ENCODE measurements around the gene PPP1R9B. TPM values are rescaled to one million over a fixed set of nuclear protein-coding genes. Genes with fewer than 3 reads are reported as not detected.

The PPP1R9B gene
- polyA plus RNA-seq, 1 donor = 30.7 TPM

DNA sequence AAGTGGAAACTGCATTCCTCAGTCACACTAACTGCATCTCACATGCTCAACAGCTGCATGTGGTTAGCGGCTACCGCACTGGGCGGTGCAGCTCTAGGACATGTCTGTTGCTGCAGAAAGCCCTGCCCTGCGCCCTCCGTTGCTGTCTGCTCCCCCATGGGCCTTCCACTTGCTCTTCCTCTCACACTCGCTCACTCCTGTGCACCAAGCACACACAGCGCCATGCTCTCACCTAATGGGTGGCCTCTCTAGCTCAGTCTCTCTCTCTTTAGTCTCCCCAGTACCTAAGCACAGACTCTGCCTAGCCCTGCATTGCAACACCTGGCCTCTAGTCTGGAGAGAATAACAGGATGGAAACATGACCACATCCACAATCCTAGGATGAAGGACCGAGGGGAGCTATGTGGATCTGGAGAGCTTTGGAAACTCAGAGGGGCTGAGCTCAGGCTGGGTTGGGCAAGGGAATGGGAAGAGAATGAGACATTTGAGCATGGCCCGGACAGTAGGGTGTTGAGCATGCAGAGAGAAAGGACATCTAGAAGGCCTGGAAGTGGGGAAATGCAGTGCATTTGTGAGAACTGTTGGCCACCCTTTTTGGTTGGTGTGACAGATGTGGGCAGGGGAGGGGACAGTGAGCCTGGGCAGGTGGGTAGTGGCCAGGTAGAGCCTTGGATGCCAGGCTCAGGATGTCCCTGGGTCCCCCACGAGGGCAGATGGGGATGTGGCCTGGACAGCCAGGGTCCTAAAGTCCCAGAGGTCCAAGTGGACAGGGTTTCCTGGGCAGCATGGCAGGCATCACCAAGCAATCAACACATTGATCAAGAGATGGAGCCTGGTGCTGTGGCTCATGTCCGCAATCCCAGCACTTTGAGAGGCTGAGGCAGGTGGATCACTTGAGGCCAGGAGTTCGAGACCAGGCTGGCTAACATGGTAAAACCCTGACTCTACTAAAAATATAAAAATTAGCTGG, 31.4 kb upstream of the PPP1R9B start:
- Histone ChIP-seq H3K9me3 (ENCODE audit: control insufficient read depth, low read depth, low read length) (peaks cover 4% of the 10 kb centered on the region), H3K4me3 (ENCODE audit: low read length) (no peak overlapping the region), H3K27ac (ENCODE audit: low read length) (no peak overlapping the region), H3K4me1 (ENCODE audit: control insufficient read depth, insufficient read depth, low read length) (peaks cover 18% of the 10 kb centered on the region), H3K27me3 (ENCODE audit: control insufficient read depth, insufficient read depth, low read length) (no peaks in the 10 kb centered on the region), H3K36me3 (ENCODE audit: control insufficient read depth, insufficient read depth, low read length) (peaks cover 14% of the 10 kb centered on the region)
- no peak for DNase-seq
- WGBS (ENCODE audit: insufficient coverage, low lambda C conversion rate) = 90% methylated on average over 2 of the region's 12 CpGs

DNA sequence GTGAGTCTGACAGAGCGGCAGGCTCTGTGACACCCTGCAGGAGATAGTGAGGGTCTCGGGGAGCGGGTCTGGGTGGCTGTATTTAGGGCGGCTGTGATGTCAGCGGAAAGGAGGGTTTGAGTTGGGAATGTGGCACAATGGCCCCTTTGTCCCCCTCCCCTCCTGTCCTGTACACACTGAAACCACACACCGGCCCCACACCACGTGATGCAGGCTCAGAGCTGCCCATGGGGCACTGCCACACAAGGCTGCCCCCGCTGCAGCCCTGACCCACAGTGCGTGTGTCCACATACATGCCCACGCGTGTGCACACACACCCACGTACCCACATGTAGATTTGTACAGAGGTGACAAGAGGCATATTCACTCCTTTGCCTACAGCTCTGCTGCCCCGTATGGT, 30.7 kb upstream of the PPP1R9B start:
- no CpG with 5 or more reads among the region's 13 CpGs for WGBS (ENCODE audit: insufficient coverage, low lambda C conversion rate)

DNA sequence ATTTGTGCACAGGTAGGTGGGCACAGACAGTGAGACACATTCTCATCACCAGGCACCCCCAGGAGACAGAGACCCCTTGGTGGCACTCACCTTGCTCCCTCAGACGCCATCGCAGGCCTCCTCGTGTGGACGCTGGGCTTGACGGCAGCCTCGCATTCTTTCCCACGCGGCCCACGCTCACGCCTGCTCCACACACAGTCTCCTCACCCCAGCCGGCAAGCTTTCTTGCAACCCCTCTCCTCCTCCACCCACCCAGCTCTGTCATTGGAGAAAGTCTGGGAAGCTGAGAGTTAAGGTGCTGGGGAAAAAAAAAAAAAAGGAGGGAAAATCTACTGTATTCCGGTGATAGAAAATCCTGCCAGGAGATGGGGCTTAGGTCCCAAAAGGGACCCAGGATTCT, 30.1 kb upstream of the PPP1R9B start:
- no peak for DNase-seq
- no peak overlapping the region for H3K4me3 ChIP-seq (ENCODE audit: low read length)
- H3K27me3 ChIP-seq (ENCODE audit: control insufficient read depth, insufficient read depth, low read length) = no peaks in the 10 kb centered on the region
- H3K36me3 ChIP-seq (ENCODE audit: control insufficient read depth, insufficient read depth, low read length) = peaks cover 2% of the 10 kb centered on the region
- no peak overlapping the region for H3K27ac ChIP-seq (ENCODE audit: low read length)
- peaks cover 4% of the 10 kb centered on the region for H3K9me3 ChIP-seq (ENCODE audit: control insufficient read depth, low read depth, low read length)
- H3K4me1 ChIP-seq (ENCODE audit: control insufficient read depth, insufficient read depth, low read length) = peaks cover 27% of the 10 kb centered on the region
- WGBS (ENCODE audit: insufficient coverage, low lambda C conversion rate) = no CpG with 5 or more reads among the region's 12 CpGs

More for the DNA sequence above, 30.7 kb upstream of the PPP1R9B start:
- Histone ChIP-seq H3K27me3 (ENCODE audit: control insufficient read depth, insufficient read depth, low read length) (no peaks in the 10 kb centered on the region), H3K4me3 (ENCODE audit: low read length) (no peak overlapping the region), H3K9me3 (ENCODE audit: control insufficient read depth, low read depth, low read length) (peaks cover 4% of the 10 kb centered on the region), H3K27ac (ENCODE audit: low read length) (no peak overlapping the region), H3K4me1 (ENCODE audit: control insufficient read depth, insufficient read depth, low read length) (peaks cover 22% of the 10 kb centered on the region), H3K36me3 (ENCODE audit: control insufficient read depth, insufficient read depth, low read length) (peaks cover 7% of the 10 kb centered on the region)
- no peak for DNase-seq

DNA sequence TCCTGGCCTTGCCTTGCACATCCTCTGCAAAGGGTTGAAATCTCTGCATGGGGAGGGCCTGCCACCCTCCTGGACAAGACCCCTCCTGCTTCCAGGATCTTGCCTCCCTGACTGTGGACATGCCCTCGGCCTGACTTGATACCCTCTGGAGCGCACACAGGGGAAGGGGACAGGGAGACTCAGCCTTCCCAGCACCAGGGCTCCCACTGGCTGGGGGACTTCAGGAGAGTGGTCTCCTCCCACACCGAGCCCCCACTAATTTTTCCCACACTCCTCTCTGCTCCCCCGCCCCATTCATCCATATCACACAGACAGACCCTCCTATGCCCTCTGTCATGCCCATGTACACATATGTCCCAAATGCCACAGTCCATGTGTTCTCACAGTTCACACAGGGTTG, 29.6 kb upstream of the PPP1R9B start:
- H3K36me3 ChIP-seq (ENCODE audit: control insufficient read depth, insufficient read depth, low read length) = no peaks in the 10 kb centered on the region
- no peak for DNase-seq
- peaks cover 32% of the 10 kb centered on the region for H3K4me1 ChIP-seq (ENCODE audit: control insufficient read depth, insufficient read depth, low read length)
- no peaks in the 10 kb centered on the region for H3K27me3 ChIP-seq (ENCODE audit: control insufficient read depth, insufficient read depth, low read length)
- H3K9me3 ChIP-seq (ENCODE audit: control insufficient read depth, low read depth, low read length) = peaks cover 1% of the 10 kb centered on the region
- WGBS (ENCODE audit: insufficient coverage, low lambda C conversion rate) = 100% methylated on average over 1 of the region's 4 CpGs
- H3K4me3 ChIP-seq (ENCODE audit: low read length) = no peak overlapping the region
- no peak overlapping the region for H3K27ac ChIP-seq (ENCODE audit: low read length)

DNA sequence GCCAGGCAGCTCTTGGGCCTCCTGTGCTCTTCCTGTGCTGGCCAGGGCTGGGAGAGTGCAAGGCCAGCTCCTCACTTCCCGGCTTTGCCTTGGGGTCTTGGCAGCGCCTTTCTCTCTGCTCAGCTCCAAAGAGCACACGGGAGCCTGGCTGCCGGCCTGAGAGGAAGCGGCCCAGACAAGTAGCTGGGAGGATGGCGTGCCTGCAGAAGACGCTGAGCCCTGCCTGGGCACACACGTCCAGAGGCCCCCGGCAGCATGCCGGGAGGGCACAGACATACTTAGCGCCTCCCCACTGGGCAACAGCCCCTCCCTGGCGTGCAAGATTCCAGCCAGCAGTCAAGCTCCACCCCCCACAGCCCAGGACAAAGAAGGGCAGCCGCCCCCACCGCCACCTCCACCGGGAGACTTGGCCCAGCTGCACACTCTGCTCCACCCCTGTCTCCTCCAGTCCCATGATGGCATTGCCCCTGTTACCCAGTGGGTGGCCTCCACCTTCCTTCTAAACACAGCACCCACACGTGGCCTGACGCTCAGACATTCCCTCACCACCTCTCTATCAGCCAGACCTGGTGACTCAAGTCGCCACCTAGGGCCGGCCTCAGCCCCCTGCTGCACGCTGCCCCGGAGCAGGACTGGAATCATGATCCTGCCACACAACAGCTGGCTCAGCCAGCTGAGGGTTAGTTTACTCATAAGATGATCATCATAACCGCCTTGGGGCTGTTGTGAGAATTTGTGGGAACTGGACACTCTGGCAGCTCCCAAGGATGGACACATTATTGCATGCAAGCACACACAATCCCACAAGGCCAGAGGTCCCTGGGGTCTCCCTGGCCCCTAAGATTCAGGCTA, 27.7 kb upstream of the PPP1R9B start:
- no peaks in the 10 kb centered on the region for H3K9me3 ChIP-seq (ENCODE audit: control insufficient read depth, low read depth, low read length)
- H3K36me3 ChIP-seq (ENCODE audit: control insufficient read depth, insufficient read depth, low read length) = no peaks in the 10 kb centered on the region
- peaks cover 34% of the 10 kb centered on the region for H3K4me1 ChIP-seq (ENCODE audit: control insufficient read depth, insufficient read depth, low read length)
- no peaks in the 10 kb centered on the region for H3K27me3 ChIP-seq (ENCODE audit: control insufficient read depth, insufficient read depth, low read length)
- H3K27ac ChIP-seq (ENCODE audit: low read length) = peak overlapping the region; percentile 44
- peak; percentile 90 to 95 for DNase-seq
- WGBS (ENCODE audit: insufficient coverage, low lambda C conversion rate) = no CpG with 5 or more reads among the region's 22 CpGs
- peak overlapping the region; percentile 1 for H3K4me3 ChIP-seq (ENCODE audit: low read length)

DNA sequence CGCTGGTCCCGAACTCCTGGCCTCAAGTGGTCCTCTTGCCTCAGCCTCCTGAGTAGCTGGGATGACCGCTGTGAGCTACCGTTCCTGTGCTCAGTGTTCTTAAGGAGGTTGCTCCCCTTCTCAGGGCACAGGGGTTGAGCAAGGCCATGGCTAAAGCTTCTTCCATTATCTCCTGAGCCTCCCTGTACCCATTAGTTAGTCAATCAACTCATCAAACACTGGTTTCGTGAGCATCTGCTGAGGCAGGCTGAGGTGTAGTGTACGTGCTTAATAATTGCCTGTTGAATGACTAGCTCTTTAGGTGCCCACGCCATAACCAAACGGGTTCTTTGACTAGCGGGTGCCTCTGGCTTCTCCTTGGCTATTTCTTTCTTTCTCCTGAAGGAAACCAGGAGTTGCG, 27.0 kb upstream of the PPP1R9B start:
- WGBS (ENCODE audit: insufficient coverage, low lambda C conversion rate) = no CpG with 5 or more reads among the region's 10 CpGs
- DNase-seq = no peak
- Histone ChIP-seq H3K27ac (ENCODE audit: low read length) (peak overlapping the region; percentile 44), H3K36me3 (ENCODE audit: control insufficient read depth, insufficient read depth, low read length) (no peaks in the 10 kb centered on the region), H3K4me1 (ENCODE audit: control insufficient read depth, insufficient read depth, low read length) (peaks cover 34% of the 10 kb centered on the region), H3K27me3 (ENCODE audit: control insufficient read depth, insufficient read depth, low read length) (no peaks in the 10 kb centered on the region), H3K4me3 (ENCODE audit: low read length) (no peak overlapping the region), H3K9me3 (ENCODE audit: control insufficient read depth, low read depth, low read length) (no peaks in the 10 kb centered on the region)

DNA sequence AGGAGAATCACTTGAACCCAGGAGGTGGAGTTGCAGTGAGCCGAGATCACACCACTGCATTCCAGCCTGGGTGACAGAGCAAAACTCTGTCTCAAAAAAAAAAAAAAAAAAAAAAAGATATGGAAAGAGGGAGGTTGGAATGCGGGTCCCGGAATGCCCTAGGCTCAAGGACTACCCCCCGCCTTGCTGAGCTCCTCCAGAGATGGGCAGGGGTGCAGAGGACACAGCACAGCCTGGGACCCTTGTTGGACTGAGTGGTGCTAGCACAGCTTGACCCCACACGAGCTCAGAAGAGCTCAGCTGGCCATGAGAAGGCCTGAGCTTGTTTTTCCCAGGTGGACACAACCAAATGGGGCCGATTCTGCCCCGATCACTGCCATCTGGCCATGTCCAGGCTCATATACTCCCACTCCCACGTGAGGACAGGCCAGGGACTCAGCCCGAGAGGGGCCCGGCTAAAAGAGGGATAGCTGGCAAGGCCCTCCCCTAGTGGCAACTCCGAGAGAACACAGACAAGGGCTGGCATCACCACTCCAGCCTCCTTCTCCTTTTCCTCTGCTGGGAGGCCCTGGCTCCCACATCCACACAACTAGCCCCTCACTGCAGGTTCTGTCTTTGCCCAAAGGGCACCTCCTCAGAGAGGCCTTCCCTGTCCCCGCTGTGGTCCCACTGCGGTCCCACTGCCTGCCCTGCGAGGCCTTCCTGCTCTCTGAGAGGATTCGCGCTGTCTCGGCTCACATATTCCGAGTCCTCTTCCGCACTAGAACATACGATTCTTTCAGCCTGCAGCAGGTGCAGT, 26.3 kb upstream of the PPP1R9B start:
- no CpG with 5 or more reads among the region's 20 CpGs for WGBS (ENCODE audit: insufficient coverage, low lambda C conversion rate)
- no peaks in the 10 kb centered on the region for H3K9me3 ChIP-seq (ENCODE audit: control insufficient read depth, low read depth, low read length)
- no peaks in the 10 kb centered on the region for H3K27me3 ChIP-seq (ENCODE audit: control insufficient read depth, insufficient read depth, low read length)
- DNase-seq = no peak
- no peaks in the 10 kb centered on the region for H3K36me3 ChIP-seq (ENCODE audit: control insufficient read depth, insufficient read depth, low read length)
- H3K4me3 ChIP-seq (ENCODE audit: low read length) = no peak overlapping the region
- peaks cover 34% of the 10 kb centered on the region for H3K4me1 ChIP-seq (ENCODE audit: control insufficient read depth, insufficient read depth, low read length)
- H3K27ac ChIP-seq (ENCODE audit: low read length) = no peak overlapping the region

DNA sequence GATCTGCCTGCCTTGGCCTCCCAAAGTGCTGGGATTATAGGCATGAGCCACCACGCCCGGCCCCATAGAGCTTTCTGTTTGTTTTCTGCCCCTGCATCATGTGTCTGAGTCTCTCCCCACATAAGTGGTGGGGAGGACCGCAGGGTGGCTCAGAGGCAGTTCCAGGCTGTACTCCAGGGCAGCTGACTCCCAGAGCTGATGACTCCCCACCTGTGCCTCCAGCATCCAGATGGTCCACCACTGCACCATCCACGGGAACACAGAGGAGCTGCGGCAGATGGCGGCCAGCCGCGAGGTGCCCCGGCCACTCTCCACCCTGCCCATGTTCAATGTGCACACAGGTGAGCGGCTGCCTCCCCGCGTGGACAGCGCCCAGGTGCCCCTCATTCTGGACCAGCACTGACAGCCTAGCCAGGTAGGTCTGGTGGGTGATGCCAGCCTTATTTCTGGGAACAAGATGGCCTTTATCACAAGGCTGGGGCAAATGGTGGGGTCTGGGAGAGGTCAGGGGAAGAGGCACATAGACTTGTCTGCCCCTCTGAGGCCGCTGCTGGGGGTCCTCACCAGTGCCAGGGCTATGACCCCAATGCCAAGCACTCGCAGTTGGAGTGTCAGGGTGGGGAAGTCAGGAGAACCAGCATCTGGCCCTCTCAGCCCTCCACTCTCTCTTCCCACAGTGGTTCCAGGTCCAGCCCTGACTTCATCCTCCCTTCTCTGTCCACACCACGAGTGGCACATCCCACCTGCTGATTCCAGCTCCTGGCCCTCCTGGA, 24.7 kb upstream of the PPP1R9B start:
- Histone ChIP-seq H3K27ac (ENCODE audit: low read length) (peak overlapping the region; percentile 4), H3K36me3 (ENCODE audit: control insufficient read depth, insufficient read depth, low read length) (no peaks in the 10 kb centered on the region), H3K4me3 (ENCODE audit: low read length) (no peak overlapping the region), H3K27me3 (ENCODE audit: control insufficient read depth, insufficient read depth, low read length) (no peaks in the 10 kb centered on the region), H3K9me3 (ENCODE audit: control insufficient read depth, low read depth, low read length) (no peaks in the 10 kb centered on the region), H3K4me1 (ENCODE audit: control insufficient read depth, insufficient read depth, low read length) (peaks cover 34% of the 10 kb centered on the region)
- peak in 1 of 2 donors; percentile 33 for DNase-seq
- WGBS (ENCODE audit: insufficient coverage, low lambda C conversion rate) = no CpG with 5 or more reads among the region's 16 CpGs

DNA sequence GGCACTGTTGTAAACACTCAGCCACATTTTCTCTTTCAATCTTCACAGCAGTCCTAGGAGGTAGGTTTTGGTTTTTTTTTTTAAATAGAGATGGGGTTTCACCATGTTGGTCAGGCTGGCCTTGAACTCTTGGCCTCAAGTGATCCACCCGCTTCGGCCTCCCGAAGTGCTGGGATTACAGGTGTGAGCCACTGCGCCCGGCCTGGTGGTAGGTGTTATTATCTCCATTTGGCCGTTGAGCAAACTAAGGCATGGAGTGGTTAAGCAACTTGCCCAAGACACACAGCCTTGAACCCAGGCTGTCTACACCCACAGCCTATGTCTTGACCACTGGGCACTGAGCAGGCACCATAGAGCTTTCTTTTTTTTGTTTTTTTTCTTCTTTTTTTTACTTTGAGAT, 24.0 kb upstream of the PPP1R9B start:
- WGBS (ENCODE audit: insufficient coverage, low lambda C conversion rate) = no CpG with 5 or more reads among the region's 6 CpGs

More for the DNA sequence above, 24.0 kb upstream of the PPP1R9B start:
- Histone ChIP-seq H3K9me3 (ENCODE audit: control insufficient read depth, low read depth, low read length) (no peaks in the 10 kb centered on the region), H3K36me3 (ENCODE audit: control insufficient read depth, insufficient read depth, low read length) (no peaks in the 10 kb centered on the region), H3K27ac (ENCODE audit: low read length) (no peak overlapping the region), H3K27me3 (ENCODE audit: control insufficient read depth, insufficient read depth, low read length) (no peaks in the 10 kb centered on the region), H3K4me3 (ENCODE audit: low read length) (no peak overlapping the region), H3K4me1 (ENCODE audit: control insufficient read depth, insufficient read depth, low read length) (peaks cover 34% of the 10 kb centered on the region)
- no peak for DNase-seq
